Measurements from ENCODE around the gene SDK1. TPM values are rescaled to one million over a fixed set of nuclear protein-coding genes. Genes with fewer than 3 reads are reported as not detected.
A peak's percentile ranks its signal among the peaks of the same experiment; 100 is the strongest.

Gene SDK1
- total and polyA plus RNA-seq, 2 of the 8 experiments (the other 6 are each of a cell fraction or from before 2014, with no cell fraction given), result 3.3 to 7.2 TPM

DNA sequence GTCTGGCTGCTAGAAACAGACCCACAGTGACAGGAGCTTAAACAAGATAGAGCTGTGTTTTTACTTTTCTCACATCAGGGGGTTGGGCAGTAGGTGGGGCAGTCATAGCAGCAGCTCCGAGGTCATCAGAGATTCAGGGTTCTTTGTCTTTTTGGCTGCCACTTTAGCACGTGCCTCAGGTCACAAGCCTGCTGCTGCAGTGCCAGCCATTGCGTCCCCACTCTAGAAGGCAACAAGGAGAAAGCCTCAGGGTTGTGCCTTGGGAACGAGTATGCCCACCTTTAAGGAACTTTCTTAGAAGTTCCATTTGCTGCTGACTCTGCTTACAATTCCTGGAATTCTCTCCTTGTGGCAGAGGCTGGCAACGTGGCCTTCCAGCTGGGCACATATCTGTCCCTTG is 720.4 kb downstream of the SDK1 start:
- Histone ChIP-seq H3K56ac (replicated peaks; ENCODE audit: insufficient read length, low read depth, low read length) (no peak overlapping the region), H3K27me3 (replicated peaks in 1 of 4; ENCODE audit: control insufficient read depth in 3 of 4, extremely low read depth in 1 of 4, insufficient read depth in 3 of 4, low read length in 3 of 4) (no peaks in the 10 kb centered on the region), H4K8ac (ENCODE audit: extremely low read depth, insufficient read depth, low read length) (no peak overlapping the region), H3K79me2 (ENCODE audit: control insufficient read depth in 1 of 2, insufficient read depth in 2 of 2, low read length in 2 of 2) (no peaks in the 10 kb centered on the region), H3K4me3 (ENCODE audit: extremely low read depth in 1 of 4, insufficient read depth in 2 of 4, low read depth in 3 of 4, low read length in 4 of 4) (no peak overlapping the region), H2AK5ac (ENCODE audit: low read depth, low read length) (no peak overlapping the region), H2BK120ac (replicated peaks; ENCODE audit: low read depth, low read length) (no peak overlapping the region), H2BK12ac (ENCODE audit: low read depth, low read length) (no peak overlapping the region), H3K9me3 (ENCODE audit: insufficient read depth in 2 of 2, low read depth in 1 of 2, low read length in 1 of 2) (peaks cover 15 to 17% of the 10 kb centered on the region in 2 experiments), H3K4me2 (ENCODE audit: insufficient read depth in 1 of 2, low read depth in 2 of 2, low read length in 2 of 2) (no peak overlapping the region), H3K4me1 (replicated peaks in 1 of 4; ENCODE audit: control insufficient read depth in 3 of 4, insufficient read depth in 4 of 4, low read length in 3 of 4) (peaks cover 0 to 5% (median 2%) of the 10 kb centered on the region in 4 experiments; a peak in 2 of 7 replicates), H4K91ac (replicated peaks; ENCODE audit: insufficient read length, low read length) (no peak overlapping the region), H3K9ac (replicated peaks in 1 of 4; ENCODE audit: extremely low read depth in 1 of 4, low read depth in 3 of 4, low read length in 3 of 4) (no peak overlapping the region), H2BK15ac (ENCODE audit: low read length) (no peak overlapping the region), H3K79me1 (ENCODE audit: low read depth, low read length) (no peaks in the 10 kb centered on the region), H2AFZ (ENCODE audit: low read length) (no peak overlapping the region), H3K27ac (ENCODE audit: low read depth, low read length) (no peak overlapping the region), H3K4ac (replicated peaks; ENCODE audit: insufficient read length, low read depth, low read length) (no peak overlapping the region), H2BK20ac (ENCODE audit: low read length) (no peak overlapping the region), H3K14ac (ENCODE audit: insufficient read length) (no peak overlapping the region), H3K36me3 (ENCODE audit: control insufficient read depth in 2 of 4, insufficient read depth in 4 of 4, low read length in 3 of 4) (no peaks in the 10 kb centered on the region; a peak in 1 of 8 replicates), H2BK5ac (ENCODE audit: low read depth, low read length) (peak overlapping the region; percentile 27; the same call in 1 of the 2 replicates), H4K5ac (ENCODE audit: insufficient read length, low read depth, low read length) (no peak overlapping the region), H3K23me2 (ENCODE audit: low read depth, low read length) (no peaks in the 10 kb centered on the region), H3K23ac (ENCODE audit: insufficient read length) (no peak overlapping the region), H4K20me1 (replicated peaks in 1 of 2; ENCODE audit: control insufficient read depth in 1 of 2, insufficient read depth in 2 of 2, low read length in 2 of 2) (no peaks in the 10 kb centered on the region), H3K18ac (ENCODE audit: extremely low read depth, low read length) (no peak overlapping the region)
- no peak for DNase-seq (ENCODE audit: low read depth in 1 of 2, low spot score in 2 of 2)
- 95% methylated on average over 5 of the region's 5 CpGs; no CpG with 5 or more reads in 1 of the 2 experiments for WGBS, 2 experiments (ENCODE audit: extremely low coverage in 1 of 2, insufficient coverage in 1 of 2, insufficient read length in 1 of 2, insufficient replicate concordance in 2 of 2, low coverage in 1 of 2, low lambda C conversion rate in 2 of 2, missing lambda C conversion rate in 1 of 2)
- POLR2A ChIA-PET (ENCODE audit: partially characterized antibody), result interaction anchor here (1.2 to 1.4 kb wide), 2 partner anchors 15 to 19 kb away, joined by 4 to 6 read pairs; no protein-coding TSS in a partner anchor
- FAIRE-seq, result no peak
- no peak for TF ChIP-seq HDAC2 (IDR thresholded peaks at IDR 0.05; ENCODE audit: borderline replicate concordance in 1 of 2, low read depth in 2 of 2, low read length in 2 of 2)
- no peak for TF ChIP-seq YY1 (IDR thresholded peaks at IDR 0.05; ENCODE audit: low read depth, low read length)
- peak; percentile 82; the same call in 1 of the 2 replicates for TF ChIP-seq KDM1A (IDR thresholded peaks at IDR 0.05; ENCODE audit: borderline replicate concordance, low read length)
- no peak for TF ChIP-seq SIN3A (conservative IDR thresholded peaks at IDR 0.05 in 1 of 2, IDR thresholded peaks at IDR 0.05 in 1 of 2; ENCODE audit: low read depth in 1 of 2, low read length in 2 of 2)
- CTCF ChIA-PET (ENCODE audit: partially characterized antibody), result no interaction called here
